Left lung (tissue), 10 donors: ENCODE measurements around the gene ZBTB45. TPM values are rescaled to one million over a fixed set of nuclear protein-coding genes. Genes with fewer than 3 reads are reported as not detected.

ENCODE experiments used
- ATAC-seq: fragments of 200-7000 bp; cut with Tn5 transposase; one replicate; pipeline ENCODE4 v1.9.1; 2020; ENCODE audit warnings: moderate library complexity
- DNase-seq, 4 donors: peaks; one replicate each; pipeline ENCODE4 v3.0.0-alpha.2; 2013 to 2020
- H3K27ac ChIP-seq, 2 donors: fragments of 200-600 bp; sonication (generic) in 1 of 2; one replicate each; pipeline versions ENCODE4 v1.5.0 to v1.8.0; 2020 to 2021
- H3K27me3 ChIP-seq, 2 donors: fragments of 200-600 bp; sonication (generic) in 1 of 2; one replicate each; pipeline versions ENCODE4 v1.5.0 to v1.8.0; 2020 to 2021
- H3K36me3 ChIP-seq, 2 donors: fragments of 200-600 bp; sonication (generic) in 1 of 2; one replicate each; pipeline versions ENCODE4 v1.5.0 to v1.8.0; 2020 to 2021
- H3K4me1 ChIP-seq, 2 donors: fragments of 200-600 bp; one replicate each; pipeline ENCODE4 v1.8.0; 2021
- H3K4me3 ChIP-seq, 2 donors: fragments of 200-600 bp; sonication (generic) in 1 of 2; one replicate each; pipeline versions ENCODE4 v1.5.0 to v1.8.0; 2020 to 2021; ENCODE audit warnings: mild to moderate bottlenecking in 1 of 2
- H3K9me3 ChIP-seq, 2 donors: fragments of 200-600 bp; sonication (generic) in 1 of 2; one replicate each; pipeline versions ENCODE4 v1.5.0 to v1.8.0; 2020 to 2021
- intact Hi-C, 2 donors: fragments of 100-400 bp; cut with DNase I; formaldehyde crosslinking; loops; one replicate each; pipeline versions ENCODE4 v1.11.2 to v1.14.2; 2022
- polyA plus RNA-seq, 6 donors: library from polyadenylated mRNA; unstranded; fragments of 120-200 nt; gene quantifications; one replicate each; pipeline ENCODE4 v1.2.1, GENCODE V29; 2013; ENCODE audit not compliant: insufficient read length in 6 of 6
- total RNA-seq, 2 donors: library from RNA; stranded (reverse); fragmentation: NEBNext Ultra II Directional; extraction: Animal tissue kit (Norgen Biotek cat#: 25700); gene quantifications; one replicate each; pipeline ENCODE4 v1.2.1, GENCODE V29; 2021
- TF ChIP-seq, protein P1 (sequence below), 2 donors: fragments of 200-600 bp; sonication (generic) in 1 of 2; IDR thresholded peaks; one replicate each; pipeline versions ENCODE4 v1.5.0 to v1.8.0; 2021; ENCODE audit warnings: antibody characterized with exemption in 2 of 2
- donor health status: DM: no; HTN: yes; CAD: no.
- donor health status: DM: no; HTN: no; CAD: no.

ZBTB45 gene
- total and polyA plus RNA-seq, 8 donors = 7.8 to 17.7 (median 12.0) TPM

GRCh38 chr19:58479736-58480480, 39.7 kb downstream of the ZBTB45 start:
- TF ChIP-seq, protein P1, sequence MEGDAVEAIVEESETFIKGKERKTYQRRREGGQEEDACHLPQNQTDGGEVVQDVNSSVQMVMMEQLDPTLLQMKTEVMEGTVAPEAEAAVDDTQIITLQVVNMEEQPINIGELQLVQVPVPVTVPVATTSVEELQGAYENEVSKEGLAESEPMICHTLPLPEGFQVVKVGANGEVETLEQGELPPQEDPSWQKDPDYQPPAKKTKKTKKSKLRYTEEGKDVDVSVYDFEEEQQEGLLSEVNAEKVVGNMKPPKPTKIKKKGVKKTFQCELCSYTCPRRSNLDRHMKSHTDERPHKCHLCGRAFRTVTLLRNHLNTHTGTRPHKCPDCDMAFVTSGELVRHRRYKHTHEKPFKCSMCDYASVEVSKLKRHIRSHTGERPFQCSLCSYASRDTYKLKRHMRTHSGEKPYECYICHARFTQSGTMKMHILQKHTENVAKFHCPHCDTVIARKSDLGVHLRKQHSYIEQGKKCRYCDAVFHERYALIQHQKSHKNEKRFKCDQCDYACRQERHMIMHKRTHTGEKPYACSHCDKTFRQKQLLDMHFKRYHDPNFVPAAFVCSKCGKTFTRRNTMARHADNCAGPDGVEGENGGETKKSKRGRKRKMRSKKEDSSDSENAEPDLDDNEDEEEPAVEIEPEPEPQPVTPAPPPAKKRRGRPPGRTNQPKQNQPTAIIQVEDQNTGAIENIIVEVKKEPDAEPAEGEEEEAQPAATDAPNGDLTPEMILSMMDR (IDR thresholded peaks at IDR 0.05) = no peak
- intact Hi-C loops = no loop called here

GRCh38 chr19:58479303-58479702, 40.3 kb downstream of the ZBTB45 start:
- no peak for DNase-seq
- TF ChIP-seq, protein P1 (IDR thresholded peaks at IDR 0.05) = no peak
- no peak for ATAC-seq
- Histone ChIP-seq H3K27ac (no peak overlapping the region), H3K4me3 (no peak overlapping the region), H3K9me3 (no peaks in the 10 kb centered on the region), H3K36me3 (peaks cover 0 to 25% of the 10 kb centered on the region in 2 donors), H3K4me1 (peaks cover 9 to 19% of the 10 kb centered on the region in 2 donors), H3K27me3 (no peaks in the 10 kb centered on the region)
- intact Hi-C loops = no loop called here

More at GRCh38 chr19:58479736-58480480, 39.7 kb downstream of the ZBTB45 start:
- ATAC-seq = no peak
- H3K27me3 ChIP-seq = no peaks in the 10 kb centered on the region
- H3K9me3 ChIP-seq = no peaks in the 10 kb centered on the region
- no peak overlapping the region for H3K27ac ChIP-seq
- no peak overlapping the region for H3K4me3 ChIP-seq
- H3K36me3 ChIP-seq = peaks cover 0 to 25% of the 10 kb centered on the region in 2 donors
- peak in 1 of 4 donors; percentile 65 for DNase-seq
- peaks cover 8 to 15% of the 10 kb centered on the region in 2 donors for H3K4me1 ChIP-seq

DNA sequence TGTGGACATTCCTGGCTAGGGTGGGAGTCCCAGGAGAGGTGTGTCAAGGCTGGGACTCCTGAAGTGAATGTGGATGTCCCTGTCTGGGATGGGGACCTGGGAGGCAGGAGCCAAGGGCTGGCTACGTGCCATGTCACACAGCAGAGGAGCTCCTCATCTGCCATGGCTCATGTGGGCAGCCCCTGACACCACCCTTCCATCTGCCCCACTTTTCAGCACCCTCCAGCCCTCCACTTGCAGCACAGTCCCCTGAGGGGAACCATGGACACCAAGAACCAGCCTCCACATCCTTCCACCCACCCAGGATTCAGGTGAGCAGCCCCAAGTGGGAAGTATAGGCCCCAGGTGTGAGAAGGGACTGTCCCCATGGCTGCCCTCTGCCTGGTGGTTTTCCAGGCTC, 41.7 kb downstream of the ZBTB45 start:
- ATAC-seq (no peak), DNase-seq (peak in 1 of 4 donors; percentile 45)
- Histone ChIP-seq H3K4me3 (no peak overlapping the region), H3K27ac (no peak overlapping the region), H3K36me3 (peaks cover 0 to 28% of the 10 kb centered on the region in 2 donors), H3K4me1 (peaks cover 9 to 19% of the 10 kb centered on the region in 2 donors), H3K27me3 (no peaks in the 10 kb centered on the region), H3K9me3 (no peaks in the 10 kb centered on the region)
- intact Hi-C loops = no loop called here
- TF ChIP-seq, protein P1 (IDR thresholded peaks at IDR 0.05) = no peak

GRCh38 chr19:58477130-58477529, 42.5 kb downstream of the ZBTB45 start:
- Histone ChIP-seq H3K36me3 (peaks cover 0 to 36% of the 10 kb centered on the region in 2 donors), H3K4me1 (peaks cover 9 to 19% of the 10 kb centered on the region in 2 donors), H3K9me3 (no peaks in the 10 kb centered on the region), H3K4me3 (peak overlapping the region in 1 of 2 donors; percentile 65), H3K27me3 (no peaks in the 10 kb centered on the region), H3K27ac (peak overlapping the region in 1 of 2 donors; percentile 94)
- intact Hi-C loops = no loop called here
- peak in 1 of 4 donors; percentile 78 for DNase-seq
- TF ChIP-seq, protein P1 (IDR thresholded peaks at IDR 0.05) = no peak
- no peak for ATAC-seq

- H3K36me3 ChIP-seq = peaks cover 0 to 42% of the 10 kb centered on the region in 2 donors
- intact Hi-C loops = no loop called here
- peaks cover 9 to 19% of the 10 kb centered on the region in 2 donors for H3K4me1 ChIP-seq
- no peaks in the 10 kb centered on the region for H3K9me3 ChIP-seq
- DNase-seq (peak in 2 of 4 donors; percentile 24 to 37), ATAC-seq (no peak)
- peak overlapping the region; percentile 65 to 72 for H3K4me3 ChIP-seq
- TF ChIP-seq, protein P1 (IDR thresholded peaks at IDR 0.05) = no peak
- peak overlapping the region; percentile 92 to 94 for H3K27ac ChIP-seq
- no peaks in the 10 kb centered on the region for H3K27me3 ChIP-seq
Measured at GRCh38 chr19:58476498-58477015, 43.1 kb downstream of the ZBTB45 start.
